Nephron (organoid): ENCODE results near the gene VWDE.

ENCODE experiments used
- H3K27ac Mint-ChIP-seq, 3 experiments: 2 replicates each; pipeline ENCODE4 v1.8.0; 2020; ENCODE audit warnings: mixed read lengths in 3 of 3, mild to moderate bottlenecking in 2 of 3, moderate library complexity in 1 of 3
- H3K27me3 Mint-ChIP-seq: 2 replicates; pipeline ENCODE4 v1.8.0; 2021; ENCODE audit warnings: low read depth, mild to moderate bottlenecking, moderate library complexity, mixed read lengths
- H3K36me3 Mint-ChIP-seq: 2 replicates; pipeline ENCODE4 v1.8.0; 2020; ENCODE audit warnings: low read depth, mixed read lengths
- H3K4me1 Mint-ChIP-seq: 2 replicates; pipeline ENCODE4 v1.8.0; 2020; ENCODE audit warnings: mixed read lengths
- H3K4me3 Mint-ChIP-seq, 3 experiments: 2 replicates each; pipeline ENCODE4 v1.8.0; 2020; ENCODE audit warnings: mild to moderate bottlenecking in 3 of 3, mixed read lengths in 3 of 3, moderate library complexity in 2 of 3
- H3K9me3 Mint-ChIP-seq: 2 replicates; pipeline ENCODE4 v1.8.0; 2020; ENCODE audit warnings: mixed read lengths
- TF ChIP-seq, protein P1 (sequence below), 3 experiments: fragments of 200-600 bp; sonication (generic); IDR thresholded peaks; one replicate each; pipeline ENCODE4 v1.5.0; 2021; ENCODE audit warnings: antibody characterized with exemption in 3 of 3; ENCODE audit not compliant: unreplicated experiment in 3 of 3

Gene VWDE

DNA sequence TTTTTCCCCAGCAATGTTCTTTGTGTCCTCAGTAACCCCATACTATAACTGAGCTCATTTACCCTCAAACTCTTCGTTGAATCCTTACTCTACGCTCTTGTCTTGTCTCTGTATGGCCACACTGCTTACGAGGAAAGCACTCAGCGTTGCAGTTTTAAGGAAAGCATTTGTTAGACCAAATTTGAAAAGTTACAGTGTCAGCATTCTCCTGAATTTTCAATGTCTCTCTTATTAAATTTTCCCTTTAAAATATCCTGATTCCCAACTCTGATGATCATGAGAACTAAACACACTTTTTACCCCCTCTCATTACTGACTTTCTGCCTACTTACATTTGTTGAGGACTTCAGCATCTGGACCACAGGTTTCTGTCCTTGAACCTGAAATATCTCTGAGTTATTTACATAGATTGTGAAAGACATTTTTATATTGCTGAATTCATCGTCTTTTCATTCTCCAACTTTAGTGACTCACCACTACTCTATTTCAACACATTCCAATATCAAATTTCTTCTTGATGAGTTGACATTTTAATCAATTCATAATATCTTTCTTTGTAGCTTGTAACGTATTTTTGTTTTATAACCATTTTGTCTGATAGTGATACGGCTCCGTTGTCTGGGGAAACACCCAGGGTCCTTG is 19.8 kb upstream of the VWDE start:
- Mint-ChIP-seq H3K27ac (no peak overlapping the region), H3K27me3 (no peaks in the 10 kb centered on the region), H3K36me3 (peaks cover 5% of the 10 kb centered on the region), H3K9me3 (peaks cover 20% of the 10 kb centered on the region), H3K4me3 (no peak overlapping the region), H3K4me1 (no peaks in the 10 kb centered on the region)
- TF ChIP-seq, protein P1, sequence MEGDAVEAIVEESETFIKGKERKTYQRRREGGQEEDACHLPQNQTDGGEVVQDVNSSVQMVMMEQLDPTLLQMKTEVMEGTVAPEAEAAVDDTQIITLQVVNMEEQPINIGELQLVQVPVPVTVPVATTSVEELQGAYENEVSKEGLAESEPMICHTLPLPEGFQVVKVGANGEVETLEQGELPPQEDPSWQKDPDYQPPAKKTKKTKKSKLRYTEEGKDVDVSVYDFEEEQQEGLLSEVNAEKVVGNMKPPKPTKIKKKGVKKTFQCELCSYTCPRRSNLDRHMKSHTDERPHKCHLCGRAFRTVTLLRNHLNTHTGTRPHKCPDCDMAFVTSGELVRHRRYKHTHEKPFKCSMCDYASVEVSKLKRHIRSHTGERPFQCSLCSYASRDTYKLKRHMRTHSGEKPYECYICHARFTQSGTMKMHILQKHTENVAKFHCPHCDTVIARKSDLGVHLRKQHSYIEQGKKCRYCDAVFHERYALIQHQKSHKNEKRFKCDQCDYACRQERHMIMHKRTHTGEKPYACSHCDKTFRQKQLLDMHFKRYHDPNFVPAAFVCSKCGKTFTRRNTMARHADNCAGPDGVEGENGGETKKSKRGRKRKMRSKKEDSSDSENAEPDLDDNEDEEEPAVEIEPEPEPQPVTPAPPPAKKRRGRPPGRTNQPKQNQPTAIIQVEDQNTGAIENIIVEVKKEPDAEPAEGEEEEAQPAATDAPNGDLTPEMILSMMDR (IDR thresholded peaks at IDR 0.05; ENCODE audit: unreplicated experiment in 3 of 3) = no peak

DNA sequence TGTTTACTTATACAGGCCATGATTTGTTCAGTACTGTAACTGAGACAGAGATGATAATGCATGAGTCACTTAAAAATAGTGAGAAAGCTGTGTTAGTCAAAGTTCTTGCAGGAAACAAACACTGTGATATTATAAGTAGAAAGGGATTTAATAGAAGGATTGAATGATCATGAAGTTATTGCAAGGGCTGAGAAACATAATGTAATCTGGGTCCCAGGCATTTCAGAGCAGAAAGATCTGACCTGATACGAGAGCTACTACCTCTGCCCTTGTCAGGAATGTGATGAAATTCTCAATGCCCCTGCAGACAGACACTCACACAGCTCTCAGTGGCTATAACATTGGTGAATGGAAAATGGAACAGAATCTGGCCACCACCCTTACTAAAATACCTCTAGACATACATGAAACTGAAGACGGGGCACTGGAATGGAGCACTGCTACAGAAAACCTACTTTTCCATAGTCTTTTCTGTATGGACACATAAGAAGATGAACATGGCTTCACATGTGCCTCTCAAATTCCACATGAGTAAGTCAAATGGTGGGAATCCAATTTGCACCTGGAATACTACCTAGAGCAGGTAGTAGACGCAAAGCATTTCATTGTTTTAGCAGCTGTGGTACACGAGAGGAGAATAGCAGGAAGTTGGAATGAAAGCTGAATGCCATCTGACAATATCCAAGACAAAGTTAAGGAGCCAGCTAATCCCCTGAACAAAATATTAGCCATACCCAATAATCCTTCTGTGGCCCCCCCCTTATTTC is 19.1 kb upstream of the VWDE start:
- Mint-ChIP-seq H3K9me3 (peaks cover 14% of the 10 kb centered on the region), H3K27ac (no peak overlapping the region), H3K36me3 (peaks cover under 1% of the 10 kb centered on the region), H3K27me3 (no peaks in the 10 kb centered on the region), H3K4me1 (no peaks in the 10 kb centered on the region), H3K4me3 (no peak overlapping the region)
- TF ChIP-seq, protein P1 (IDR thresholded peaks at IDR 0.05; ENCODE audit: unreplicated experiment in 3 of 3) = no peak

DNA sequence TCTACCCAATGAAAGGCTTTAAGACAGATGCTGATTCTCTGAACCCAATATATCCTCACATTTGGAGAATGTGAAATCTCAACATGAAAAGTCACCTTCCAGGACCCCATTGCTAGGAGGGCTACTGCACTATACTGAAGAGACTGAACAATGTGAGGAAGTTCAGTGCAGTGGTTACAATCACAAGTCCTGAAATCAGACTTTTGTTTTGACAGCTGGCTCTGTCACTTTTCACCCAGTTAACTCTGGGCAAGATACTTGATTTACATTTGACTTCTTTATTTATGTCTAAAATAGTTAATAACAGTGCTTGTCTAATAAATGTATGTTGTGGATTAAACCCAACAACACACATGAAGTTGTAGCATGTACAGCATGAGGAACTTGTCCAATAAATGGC is 14.8 kb upstream of the VWDE start:
- H3K4me3 Mint-ChIP-seq = no peak overlapping the region
- peaks cover 3% of the 10 kb centered on the region for H3K9me3 Mint-ChIP-seq
- H3K27ac Mint-ChIP-seq = no peak overlapping the region
- no peaks in the 10 kb centered on the region for H3K36me3 Mint-ChIP-seq
- TF ChIP-seq, protein P1 (IDR thresholded peaks at IDR 0.05; ENCODE audit: unreplicated experiment in 3 of 3) = no peak
- H3K4me1 Mint-ChIP-seq = no peaks in the 10 kb centered on the region
- no peaks in the 10 kb centered on the region for H3K27me3 Mint-ChIP-seq

DNA sequence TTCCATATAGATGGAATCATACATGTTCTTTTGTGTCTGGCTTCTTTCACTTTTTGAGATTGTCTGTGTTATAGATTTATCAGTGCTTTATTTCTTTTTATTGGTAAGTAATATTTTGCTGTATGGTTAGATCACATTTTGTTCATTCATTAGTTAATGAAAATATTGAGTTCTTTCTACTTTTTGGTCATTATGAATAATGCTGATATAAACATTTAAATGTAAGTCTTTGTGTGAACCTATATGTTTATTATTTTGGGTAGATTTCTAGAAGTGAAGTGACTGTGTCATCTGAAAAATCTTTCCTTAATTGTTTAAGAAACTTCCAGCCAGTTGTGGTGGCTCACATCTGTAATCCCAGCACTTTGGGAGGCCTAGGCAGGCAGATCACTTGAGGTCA is 11.4 kb upstream of the VWDE start:
- TF ChIP-seq, protein P1 (IDR thresholded peaks at IDR 0.05; ENCODE audit: unreplicated experiment in 3 of 3) = no peak
- Mint-ChIP-seq H3K36me3 (no peaks in the 10 kb centered on the region), H3K9me3 (peaks cover 11% of the 10 kb centered on the region), H3K27ac (no peak overlapping the region), H3K4me1 (no peaks in the 10 kb centered on the region), H3K27me3 (no peaks in the 10 kb centered on the region), H3K4me3 (no peak overlapping the region)

DNA sequence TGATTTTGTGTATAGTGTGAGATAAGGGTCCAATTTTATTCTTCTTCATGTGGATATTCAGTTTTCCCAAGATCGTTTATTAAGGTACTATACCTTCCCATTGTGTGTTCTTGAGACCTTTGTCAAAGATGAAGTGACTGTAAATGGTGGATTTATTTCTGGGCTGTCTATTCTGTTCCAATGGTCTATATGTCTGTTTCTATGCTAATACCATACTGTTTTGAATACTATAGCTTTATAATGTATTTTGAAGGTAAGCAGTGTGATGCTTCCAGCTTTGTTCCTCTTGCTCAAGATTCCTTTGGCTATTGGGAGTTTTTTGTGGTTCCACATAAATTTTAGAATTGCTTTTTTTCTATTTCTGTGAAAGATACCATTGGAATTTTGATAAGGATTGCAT is 8.7 kb upstream of the VWDE start:
- TF ChIP-seq, protein P1 (IDR thresholded peaks at IDR 0.05; ENCODE audit: unreplicated experiment in 3 of 3) = no peak
- H3K4me1 Mint-ChIP-seq = no peaks in the 10 kb centered on the region

DNA sequence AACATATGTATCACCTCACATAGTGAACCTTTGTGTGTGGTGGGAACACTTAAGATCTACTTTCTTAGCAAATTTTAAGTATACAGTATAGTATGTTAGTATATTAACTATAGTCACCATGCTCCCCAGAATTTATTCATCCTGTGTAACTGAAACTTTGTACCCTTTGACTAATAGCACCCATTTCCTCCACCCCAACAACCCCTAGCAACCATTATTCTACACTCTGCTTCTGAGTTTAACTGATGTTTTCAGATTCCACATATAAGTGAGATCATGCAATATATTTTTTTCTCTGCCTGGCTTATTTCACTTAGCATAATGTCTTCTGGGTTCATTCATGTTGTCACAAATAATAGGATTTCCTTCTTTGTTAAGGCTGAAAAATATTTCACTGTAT is 6.9 kb upstream of the VWDE start:
- Mint-ChIP-seq H3K4me3 (no peak overlapping the region), H3K27me3 (no peaks in the 10 kb centered on the region)

More for the DNA sequence above, 8.7 kb upstream of the VWDE start:
- Mint-ChIP-seq H3K9me3 (peaks cover 10% of the 10 kb centered on the region), H3K36me3 (no peaks in the 10 kb centered on the region), H3K4me3 (no peak overlapping the region), H3K27me3 (no peaks in the 10 kb centered on the region), H3K27ac (no peak overlapping the region)

More for the DNA sequence above, 6.9 kb upstream of the VWDE start:
- peaks cover 11% of the 10 kb centered on the region for H3K9me3 Mint-ChIP-seq
- no peak overlapping the region for H3K27ac Mint-ChIP-seq
- H3K4me1 Mint-ChIP-seq = no peaks in the 10 kb centered on the region
- no peaks in the 10 kb centered on the region for H3K36me3 Mint-ChIP-seq
- TF ChIP-seq, protein P1 (IDR thresholded peaks at IDR 0.05; ENCODE audit: unreplicated experiment in 3 of 3) = no peak
